Lower leg skin (tissue), 4 donors: ENCODE measurements around the gene THADA. TPM values are rescaled to one million over a fixed set of nuclear protein-coding genes. Genes with fewer than 3 reads are reported as not detected.

ENCODE experiments used
- DNase-seq, 2 donors: peaks; one replicate each; pipeline ENCODE4 v3.0.0-alpha.2; 2019; ENCODE audit warnings: low spot score in 2 of 2
- H3K4me3 ChIP-seq: fragments of 200-600 bp; sonication (generic); 2 replicates; pipeline ENCODE4 v1.5.1; 2017; ENCODE audit warnings: mild to moderate bottlenecking, low read depth; ENCODE audit not compliant: poor library complexity, severe bottlenecking
- CTCF ChIP-seq, 3 donors: fragments of 450-650 bp; IDR thresholded peaks; one replicate each; pipeline ENCODE4 v1.5.1; 2016; ENCODE audit warnings: antibody characterized with exemption in 3 of 3, mild to moderate bottlenecking in 3 of 3, moderate library complexity in 2 of 3
- POLR2A ChIP-seq, 2 donors: fragments of 450-650 bp; IDR thresholded peaks; one replicate each; pipeline ENCODE4 v1.6.1; 2016 to 2017; ENCODE audit warnings: antibody characterized with exemption in 2 of 2, mild to moderate bottlenecking in 1 of 2, moderate library complexity in 1 of 2
- WGBS, 2 donors: methylation state at CpG; one replicate each; pipeline ENCODE4 v1.1.5; 2018; 5-methylcytosine and 5-hydroxymethylcytosine counted together
- intact Hi-C: fragments of 100-400 bp; cut with DNase I; formaldehyde crosslinking; loops from one replicate; pipeline ENCODE4 v1.15.0; 2023; ENCODE audit warnings: low total_unique reads
- total RNA-seq, 4 donors: library from RNA; depleted of rRNA; stranded (reverse); fragments of >200 nt; gene quantifications; one replicate each; pipeline ENCODE4 v1.1.0, GENCODE V29; 2016

The THADA gene
- total RNA-seq, 4 donors from 2014 or later: 19.5 to 26.4 (median 22.2) TPM

GRCh38 chr2:43220760-43221123 lies 375.1 kb downstream of the THADA start:
- TF ChIP-seq CTCF (IDR thresholded peaks at IDR 0.05) (no peak), POLR2A (IDR thresholded peaks at IDR 0.05) (no peak)

GRCh38 chr2:43220229-43220751 lies 375.5 kb downstream of the THADA start:
- no peak overlapping the region for H3K4me3 ChIP-seq
- DNase-seq: no peak
- intact Hi-C loops: loop anchor here (10.0 kb wide), 3 partner anchors 245 to 275 kb away; no protein-coding TSS in a partner anchor
- 1 to 2% methylated on average over 10 of the region's 10 CpGs for WGBS, 2 donors
- TF ChIP-seq POLR2A (IDR thresholded peaks at IDR 0.05) (no peak), CTCF (IDR thresholded peaks at IDR 0.05) (no peak)

More at GRCh38 chr2:43220760-43221123, 375.1 kb downstream of the THADA start:
- no peak overlapping the region for H3K4me3 ChIP-seq
- intact Hi-C loops: loop anchor here (10.0 kb wide), 3 partner anchors 246 to 276 kb away; no protein-coding TSS in a partner anchor
- whole genome bisulfite sequencing, 2 donors: 5 to 12% methylated on average over 5 of the region's 5 CpGs
- DNase-seq: no peak

- 2% methylated on average over 30 to 31 of the region's 35 CpGs for WGBS, 2 donors
These were observed 376.2 kb downstream of the THADA start for GRCh38 chr2:43219383-43220228.

GRCh38 chr2:43218702-43219382 lies 377.0 kb downstream of the THADA start:
- TF ChIP-seq CTCF (IDR thresholded peaks at IDR 0.05): peak in 1 of 3 donors; percentile 39
- TF ChIP-seq POLR2A (IDR thresholded peaks at IDR 0.05): no peak
- no peak overlapping the region for H3K4me3 ChIP-seq
- 3 to 4% methylated on average over 8 of the region's 8 CpGs for WGBS, 2 donors
- DNase-seq: peak in 1 of 2 donors; percentile 94
- intact Hi-C loops: no loop called here

More at GRCh38 chr2:43219383-43220228, 376.2 kb downstream of the THADA start:
- H3K4me3 ChIP-seq: no peak overlapping the region
- DNase-seq: peak; percentile 84 to 97
- intact Hi-C loops: loop anchor here (10.0 kb wide), 3 partner anchors 245 to 275 kb away; no protein-coding TSS in a partner anchor
- peak in 1 of 3 donors; percentile 17 for TF ChIP-seq CTCF (IDR thresholded peaks at IDR 0.05)
- no peak for TF ChIP-seq POLR2A (IDR thresholded peaks at IDR 0.05)

GRCh38 chr2:43218155-43218701 lies 377.6 kb downstream of the THADA start:
- whole genome bisulfite sequencing, 2 donors: 23% methylated on average over 13 of the region's 13 CpGs
- intact Hi-C loops: no loop called here
- DNase-seq: no peak
- TF ChIP-seq CTCF (IDR thresholded peaks at IDR 0.05): no peak
- TF ChIP-seq POLR2A (IDR thresholded peaks at IDR 0.05): no peak
- H3K4me3 ChIP-seq: no peak overlapping the region
